ENCODE data around the gene CD5L.

The CD5L gene

DNA sequence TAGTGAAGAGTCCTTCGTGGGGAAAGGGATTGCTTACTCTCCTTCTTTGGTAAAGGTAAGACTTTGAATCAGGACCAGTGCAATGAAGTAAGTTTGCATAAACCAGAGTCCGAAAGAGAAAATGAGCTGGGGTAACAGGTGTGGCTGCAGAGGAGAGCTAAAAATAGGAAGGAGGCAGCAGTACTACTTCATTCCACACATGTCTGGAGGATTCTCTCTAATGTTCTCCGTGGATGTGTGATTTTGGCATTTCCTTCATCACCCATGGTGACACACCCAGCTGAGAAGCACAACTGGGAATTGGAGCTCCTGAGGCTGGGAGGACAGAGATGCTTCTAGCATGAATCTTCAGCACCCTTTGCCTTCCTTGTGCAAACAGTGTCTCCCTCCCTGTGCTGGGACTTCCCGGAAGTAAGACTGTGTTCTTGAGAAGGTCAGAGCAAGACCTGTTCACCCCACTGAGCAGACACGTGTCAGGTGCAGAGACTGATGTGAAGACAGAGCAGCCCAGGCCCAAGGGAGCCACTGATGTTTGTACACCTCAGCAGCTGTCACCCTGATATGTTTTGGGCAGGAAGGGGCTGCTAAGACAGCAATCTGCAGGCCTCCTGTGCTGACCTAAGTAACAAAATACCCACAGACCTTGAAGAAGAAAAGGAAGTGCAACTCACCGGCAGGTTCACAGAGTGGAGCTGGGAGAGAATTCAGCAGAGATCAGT, 35.0 kb downstream of the CD5L start:
- DNase-seq = no peak

DNA sequence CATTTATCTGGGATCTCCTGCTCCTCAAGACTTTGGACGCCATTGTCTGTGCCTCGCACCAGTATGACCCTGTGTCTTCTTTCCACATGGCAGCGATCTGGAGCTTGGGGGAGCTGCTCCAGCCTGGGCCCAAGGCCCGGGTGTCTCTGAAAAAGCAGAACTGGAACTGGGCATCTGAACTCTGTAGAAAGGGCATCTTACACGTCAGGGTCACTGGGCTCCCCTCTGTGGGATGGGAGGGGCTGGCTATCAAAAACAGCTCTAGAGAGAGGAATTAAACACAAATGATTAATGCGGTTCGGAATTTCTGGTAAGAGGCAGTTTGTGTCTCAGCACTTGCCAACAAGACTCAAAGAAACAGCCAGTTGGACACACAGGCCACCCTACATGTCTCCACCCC, 37.8 kb downstream of the CD5L start:
- DNase-seq = no peak

GRCh38 chr1:157799996-157800395, 41.6 kb downstream of the CD5L start:
- DNase-seq = no peak

GRCh38 chr1:157798211-157798610, 43.4 kb downstream of the CD5L start:
- no peak for DNase-seq

- no peak for DNase-seq
Observed at GRCh38 chr1:157785248-157785647, 56.4 kb downstream of the CD5L start.

DNA sequence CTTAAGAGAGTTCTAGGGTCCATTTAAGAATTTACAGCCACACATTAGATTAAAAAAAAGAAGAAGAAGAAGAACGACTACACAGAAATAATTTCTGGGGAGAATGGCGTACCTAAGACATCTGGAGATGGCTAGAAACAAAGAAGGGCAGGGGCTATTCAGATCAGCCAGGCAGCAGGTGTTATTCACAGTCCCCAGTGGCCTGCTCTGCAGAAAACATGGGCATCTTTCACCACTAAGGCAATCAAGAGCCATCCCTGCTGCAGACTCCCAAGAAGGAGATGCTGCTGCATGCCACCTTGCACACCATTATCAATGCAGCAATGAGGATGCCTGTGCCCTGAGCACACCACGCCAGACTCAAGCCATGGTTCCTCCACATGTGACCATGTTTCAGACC, 56.8 kb downstream of the CD5L start:
- no peak for DNase-seq

DNA sequence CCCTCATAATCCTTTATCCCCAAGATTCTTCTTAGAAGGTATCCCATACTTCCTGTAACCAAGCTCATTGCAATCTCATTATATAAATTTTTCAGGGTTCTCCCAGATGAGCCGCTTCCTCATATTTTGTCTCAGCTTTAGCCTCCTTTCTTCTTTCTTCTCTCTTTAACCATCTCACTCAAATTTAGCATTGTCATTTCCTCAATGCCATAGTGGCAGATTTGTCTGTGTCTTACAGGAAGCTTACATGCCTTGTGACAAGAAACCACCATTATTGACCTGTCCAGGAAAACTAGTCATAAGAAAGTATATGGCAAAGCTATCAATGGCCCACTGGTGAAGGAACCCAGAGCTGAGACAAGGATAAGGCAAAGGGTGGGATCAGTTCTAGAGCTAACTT, 58.7 kb downstream of the CD5L start:
- no peak for DNase-seq

- DNase-seq = no peak
Observed at GRCh38 chr1:157781048-157781447, 60.6 kb downstream of the CD5L start.
